K562 (cell line): ENCODE data around the gene SMIM34. TPM values are rescaled to one million over a fixed set of nuclear protein-coding genes. Genes with fewer than 3 reads are reported as not detected.
"Not testable (repeated sequence)": the region's sequence is repeated elsewhere in the genome, so short reads cannot be mapped to it uniquely, and the experiment has no call there.

Source experiments
- ATAC-seq: fragments of 200-7000 bp; cut with Tn5 transposase; 3 replicates; pipeline ENCODE4 v1.9.1; 2020; ENCODE audit warnings: moderate library complexity
- Bru-seq: library from RNA; stranded (reverse); fragments of 400-500 nt; gene quantifications from one replicate; lab custom pipeline; 2021; lab: Mats Ljungman, UMichigan
- BruChase-seq, 2 experiments: library from RNA; stranded (reverse); fragments of 400-500 nt; gene quantifications; one replicate each; lab custom pipeline; 2021; lab: Mats Ljungman, UMichigan
- BruUV-seq: library from RNA; stranded (reverse); fragments of 400-500 nt; replicated peaks from 2 replicates; lab custom pipeline; 2021; lab: Mats Ljungman, UMichigan
- CTCF ChIA-PET: fragments of 300-600 bp; formaldehyde crosslinking; extraction: SDS; loops from one replicate; lab custom pipeline; 2021; ENCODE audit warnings: low intra/inter-chr PET ratio; lab: Yijun Ruan, JAX
- POLR2A ChIA-PET: fragments of 300-600, 350-650 bp; sonication (Branson Sonifier 250); formaldehyde crosslinking; extraction: SDS; loops from one replicate; lab custom pipeline; 2021; ENCODE audit warnings: antibody characterized with exemption, inconsistent platforms; lab: Yijun Ruan, JAX
- DNase-seq, 4 experiments: peaks; one replicate each; pipeline versions ENCODE4 v3.0.0 to v3.0.0-alpha.2; 2011 to 2018; ENCODE audit warnings: low spot score in 3 of 4, mixed read lengths in 3 of 4; ENCODE audit errors: extremely low read depth in 1 of 4
- FAIRE-seq: peaks from 2 replicates; lab custom pipeline; 2011; peaks lifted over from hg19 to GRCh38; lab: Jason Lieb, UNC
- H2AFZ ChIP-seq: 2 replicates; pipeline ENCODE4 v1.6.0; 2011; ENCODE audit warnings: low read depth, low read length, control low read depth, inconsistent platforms
- H3K27ac ChIP-seq: fragments of 200-600 bp; 3 replicates; pipeline ENCODE4 v1.8.0; 2011; ENCODE audit warnings: low read depth, mild to moderate bottlenecking, control low read depth, inconsistent platforms, low read length, moderate library complexity, mixed read lengths; ENCODE audit errors: extremely low read depth
- H3K27me3 ChIP-seq, 2 experiments: fragments of 300-600 bp in 1 of 2; 2 replicates in 1 of 2; 3 replicates in 1 of 2; pipeline versions ENCODE4 v1.6.0 to v1.8.0; 2011; ENCODE audit warnings: inconsistent platforms in 2 of 2, low read length in 2 of 2, mild to moderate bottlenecking in 1 of 2, mixed read lengths in 1 of 2, moderate library complexity in 1 of 2; ENCODE audit not compliant: control insufficient read depth in 2 of 2, insufficient read depth in 2 of 2
- H3K36me3 ChIP-seq: fragments of 300-600 bp; 3 replicates; pipeline ENCODE4 v1.8.0; 2011; ENCODE audit warnings: mild to moderate bottlenecking, low read length, inconsistent platforms; ENCODE audit not compliant: control insufficient read depth, insufficient read depth
- H3K4me1 ChIP-seq, 2 experiments: fragments of 200-600 bp in 1 of 2; replicated peaks in 1 of 2; 2 replicates in 1 of 2; 3 replicates in 1 of 2; pipeline versions ENCODE4 v1.5.1 to v1.8.0; 2011; ENCODE audit warnings: inconsistent platforms in 2 of 2, low read length in 2 of 2, mild to moderate bottlenecking in 1 of 2, mixed read lengths in 1 of 2, moderate library complexity in 1 of 2; ENCODE audit not compliant: control insufficient read depth in 2 of 2, insufficient read depth in 2 of 2
- H3K4me2 ChIP-seq: 2 replicates; pipeline ENCODE4 v1.6.1; 2011; ENCODE audit warnings: low read length, control low read depth, inconsistent platforms, mixed read lengths; ENCODE audit not compliant: insufficient read depth
- H3K4me3 ChIP-seq: fragments of 200-600 bp; sonication (generic), shearing (Covaris generic); 2 replicates; pipeline ENCODE4 v1.5.1; 2016; ENCODE audit warnings: control low read depth, inconsistent platforms
- H3K79me2 ChIP-seq: fragments of 200-600 bp; 3 replicates; pipeline ENCODE4 v1.8.0; 2011; ENCODE audit warnings: low read length, inconsistent platforms; ENCODE audit not compliant: control insufficient read depth, insufficient read depth
- H3K9ac ChIP-seq, 2 experiments: 2 replicates each; pipeline versions ENCODE4 v1.6.0 to v1.6.1; 2011; ENCODE audit warnings: low read depth in 2 of 2, low read length in 2 of 2, control low read depth in 1 of 2, inconsistent platforms in 1 of 2, mild to moderate bottlenecking in 1 of 2, mixed read lengths in 1 of 2; ENCODE audit not compliant: insufficient read depth in 1 of 2
- H3K9me1 ChIP-seq: one replicate; pipeline ENCODE4 v1.6.0; 2011; ENCODE audit warnings: inconsistent platforms, mild to moderate bottlenecking, low read length, moderate library complexity; ENCODE audit not compliant: control insufficient read depth, insufficient read depth
- H3K9me3 ChIP-seq: replicated peaks from 2 replicates; pipeline ENCODE4 v1.5.1; 2011; ENCODE audit warnings: low read depth, low read length, inconsistent platforms; ENCODE audit not compliant: control insufficient read depth, insufficient read depth
- H4K20me1 ChIP-seq: replicated peaks from 2 replicates; pipeline ENCODE4 v1.6.1; 2011; ENCODE audit warnings: low read length, inconsistent platforms, mixed read lengths; ENCODE audit not compliant: control insufficient read depth, insufficient read depth
- WGBS: fragments of 100-300 bp; shearing (Covaris generic); methylation state at CpG from one replicate; pipeline ENCODE4 v1.1.6; 2016; ENCODE audit warnings: low coverage, mixed read lengths; ENCODE audit not compliant: insufficient coverage; ENCODE audit errors: missing lambda C conversion rate; 5-methylcytosine and 5-hydroxymethylcytosine counted together
- in situ Hi-C: fragments of 300-500 bp; cut with MboI; formaldehyde crosslinking; loops from 4 replicates; pipeline ENCODE4 v1.15.0; 2018; ENCODE audit warnings: inconsistent platforms, mixed read lengths
- intact Hi-C: fragments of 100-400 bp; cut with micrococcal nuclease; formaldehyde crosslinking; loops from 2 replicates; pipeline ENCODE4 v1.14.2; 2022
- long read RNA-seq, 3 experiments: library from polyadenylated mRNA in 2 of 3; library from RNA in 1 of 3; unstranded in 2 of 3; stranded (forward) in 1 of 3; transcript quantifications; one replicate each; pipeline ENCODE4 v2.0.0, GENCODE V29; 2019 to 2022
- polyA minus RNA-seq, 3 experiments: library from RNA; depleted of rRNA, polyadenylated mRNA; stranded (reverse); fragments of >200 nt; gene quantifications; 2 replicates each; pipeline ENCODE4 v1.2.3, GENCODE V29; 2011
- polyA plus RNA-seq, 8 experiments: library from polyadenylated mRNA; depleted of rRNA in 4 of 8; stranded (reverse) in 5 of 8; unstranded in 3 of 8; fragments of >200 nt; fragmentation: Nextera tagmentation in 2 of 8; fragmentation: Illumina TruSeq in 1 of 8; extraction: Ambion mirVana in 2 of 8; extraction: Trizol in 1 of 8; gene quantifications; 2 replicates each; pipeline versions ENCODE4 v1.2.1 to v1.2.3, GENCODE V29; 2011 to 2014; ENCODE audit warnings: inconsistent platforms in 1 of 8, missing spikeins in 1 of 8
- total RNA-seq, 7 experiments: library from RNA; depleted of rRNA in 6 of 7; stranded (reverse); fragments of >200 nt in 6 of 7; fragmentation: Illumina TruSeq in 2 of 7; extraction: Trizol in 2 of 7; gene quantifications; 2 replicates each; pipeline versions ENCODE4 v1.2.1 to v1.2.3, GENCODE V29; 2011 to 2021; ENCODE audit warnings: low replicate concordance in 1 of 7

SMIM34 gene
- total RNA-seq (2011; cell fraction: chromatin; rRNA removed; ENCODE audit: low replicate concordance), result not detected in 2 replicates
- not detected in 2 replicates for total RNA-seq (2011; cell fraction: nucleolus; rRNA removed)
- not detected in 2 replicates for total RNA-seq (2011; cell fraction: nucleoplasm; rRNA removed)
- not detected in 2 replicates for total RNA-seq (2014; rRNA removed)
- not detected in 2 replicates for total RNA-seq (2014; rRNA removed; fragmentation: Illumina TruSeq; extraction: Trizol)
- not detected in 2 replicates for total RNA-seq (2015; rRNA removed; fragmentation: Illumina TruSeq; extraction: Trizol)
- total RNA-seq (2021), result not detected in 2 replicates
- polyA plus RNA-seq (2011; rRNA removed), result not detected in 2 replicates
- polyA plus RNA-seq (2011; cell fraction: cytosol; rRNA removed), result not detected in 2 replicates
- polyA plus RNA-seq (2011; cell fraction: nucleus; rRNA removed), result not detected in 2 replicates
- not detected in 2 replicates for polyA plus RNA-seq (2012)
- not detected in 2 replicates for polyA plus RNA-seq (2014; fragmentation: Illumina TruSeq; extraction: Trizol)
- polyA plus RNA-seq (2014; fragmentation: Nextera tagmentation; extraction: Ambion mirVana), result not detected
- polyA plus RNA-seq (2014; rRNA removed), result not detected in 2 replicates
- not detected in 2 replicates for polyA minus RNA-seq (2011; rRNA and poly(A)+ RNA removed)
- polyA minus RNA-seq (2011; cell fraction: cytosol; rRNA and poly(A)+ RNA removed), result not detected in 2 replicates
- not detected in 2 replicates for polyA minus RNA-seq (2011; cell fraction: nucleus; rRNA and poly(A)+ RNA removed)
- Bru-seq, nascent RNA, result not detected
- BruChase-seq, experiment 1, labeled RNA remaining after a 2-hour chase, result not detected
- not detected for BruChase-seq, experiment 2, labeled RNA remaining after a 6-hour chase
- long read RNA-seq, experiment 1, result 0 reads
- long read RNA-seq, experiment 2, result 0 reads
- long read RNA-seq, experiment 3, result 0 reads

- H3K36me3 ChIP-seq, H3K9me1 ChIP-seq, H3K27ac ChIP-seq, H3K4me1 ChIP-seq, FAIRE-seq, H3K9ac ChIP-seq, ATAC-seq, H3K79me2 ChIP-seq, H3K27me3 ChIP-seq, H2AFZ ChIP-seq, H3K9me3 ChIP-seq, H4K20me1 ChIP-seq, POLR2A ChIA-PET, H3K4me2 ChIP-seq, CTCF ChIA-PET, DNase-seq, intact Hi-C loops, BruUV-seq, in situ Hi-C loops, H3K4me3 ChIP-seq: not testable (repeated sequence)
- no CpG with 5 or more reads among the region's 4 CpGs for WGBS
Observed at GRCh38 chr21:34423805-34424204, at the start of gene SMIM34. Gene SMIM34 (minus strand): TSS chr21:34423951. CDS start chr21:34423839, 112 bp downstream.

GRCh38 chr21:34467333-34467732, 43.6 kb upstream of the SMIM34 start:
- H3K27me3 ChIP-seq, H3K4me1 ChIP-seq, H3K9me3 ChIP-seq, H3K4me2 ChIP-seq, H3K27ac ChIP-seq, CTCF ChIA-PET, in situ Hi-C loops, H3K9me1 ChIP-seq, BruUV-seq, ATAC-seq, H2AFZ ChIP-seq, H4K20me1 ChIP-seq, DNase-seq, H3K4me3 ChIP-seq, POLR2A ChIA-PET, intact Hi-C loops, H3K9ac ChIP-seq, FAIRE-seq, H3K36me3 ChIP-seq, H3K79me2 ChIP-seq: not testable (repeated sequence)
- WGBS, result no CpG with 5 or more reads among the region's 3 CpGs

GRCh38 chr21:34459426-34459825, 35.7 kb upstream of the SMIM34 start:
- H3K4me3 ChIP-seq, H3K4me1 ChIP-seq, FAIRE-seq, H3K9me1 ChIP-seq, H3K4me2 ChIP-seq, BruUV-seq, H3K36me3 ChIP-seq, H2AFZ ChIP-seq, H3K9ac ChIP-seq, H3K9me3 ChIP-seq, H3K27ac ChIP-seq, H3K79me2 ChIP-seq, H3K27me3 ChIP-seq, H4K20me1 ChIP-seq, ATAC-seq, POLR2A ChIA-PET, CTCF ChIA-PET, in situ Hi-C loops, DNase-seq, intact Hi-C loops: not testable (repeated sequence)
- no CpG with 5 or more reads among the region's 36 CpGs for WGBS
